HEK293 (cell line): ENCODE results near the gene MDGA2.

Experiments used
- CTCF ChIA-PET: fragments of 350-600 bp; formaldehyde crosslinking; extraction: SDS; loops from one replicate; lab custom pipeline; 2021; ENCODE audit warnings: antibody characterized with exemption; lab: Yijun Ruan, JAX
- POLR2A ChIA-PET: fragments of 300-600 bp; formaldehyde crosslinking; extraction: SDS; loops from one replicate; lab custom pipeline; 2020; ENCODE audit warnings: antibody characterized with exemption, inconsistent platforms; lab: Yijun Ruan, JAX
- H3K27ac ChIP-seq: fragments of 200-500 bp; sonication (Bioruptor generic); 2 replicates; pipeline ENCODE4 v1.5.1; 2014; ENCODE audit warnings: low read depth, low read length, control low read depth, inconsistent platforms; ENCODE audit errors: extremely low read depth
- H3K36me3 ChIP-seq, 2 experiments: fragments of 200-500 bp in 1 of 2; sonication (Bioruptor generic) in 1 of 2; 1 replicate in 1 of 2; 2 replicates in 1 of 2; pipeline ENCODE4 v1.5.1; 2014 to 2017; ENCODE audit warnings: inconsistent platforms in 2 of 2, low read length in 2 of 2; ENCODE audit not compliant: control insufficient read depth in 2 of 2, insufficient read depth in 1 of 2
- H3K4me1 ChIP-seq: fragments of 200-500 bp; sonication (Bioruptor generic); 2 replicates; pipeline ENCODE4 v1.5.1; 2014; ENCODE audit warnings: mild to moderate bottlenecking, low read length, inconsistent platforms; ENCODE audit not compliant: control insufficient read depth, insufficient read depth
- H3K4me3 ChIP-seq: 2 replicates; pipeline ENCODE4 v1.5.1; 2011; ENCODE audit warnings: low read depth, mild to moderate bottlenecking, control low read depth, low read length, moderate library complexity
- H3K9me3 ChIP-seq: fragments of 200-500 bp; sonication (Bioruptor generic); 2 replicates; pipeline ENCODE4 v1.5.1; 2014; ENCODE audit warnings: low read depth, low read length, inconsistent platforms; ENCODE audit not compliant: control insufficient read depth, insufficient read depth
- KLF10 ChIP-seq: fragments of 450-650 bp; IDR thresholded peaks from 2 replicates; pipeline ENCODE4 v1.5.1; 2018; ENCODE audit warnings: missing biosample characterization, mild to moderate bottlenecking, missing genetic modification characterization
- KLF17 ChIP-seq: fragments of 450-650 bp; formaldehyde crosslinking; IDR thresholded peaks from 2 replicates; pipeline ENCODE4 v1.5.1; 2016; ENCODE audit warnings: missing biosample characterization, missing genetic modification characterization
- OSR2 ChIP-seq: fragments of 450-650 bp; formaldehyde crosslinking; IDR thresholded peaks from 2 replicates; pipeline ENCODE4 v1.5.1; 2016; ENCODE audit warnings: missing biosample characterization, missing genetic modification characterization
- OVOL3 ChIP-seq: fragments of 450-650 bp; formaldehyde crosslinking; IDR thresholded peaks from 2 replicates; pipeline ENCODE4 v1.5.1; 2016; ENCODE audit warnings: missing biosample characterization, missing genetic modification characterization
- RBAK ChIP-seq: fragments of 450-650 bp; formaldehyde crosslinking; IDR thresholded peaks from 2 replicates; pipeline ENCODE4 v1.5.1; 2016; ENCODE audit warnings: missing biosample characterization, missing genetic modification characterization
- REST ChIP-seq: fragments of 450-650 bp; formaldehyde crosslinking; IDR thresholded peaks from 2 replicates; pipeline ENCODE4 v1.5.1; 2016; ENCODE audit warnings: missing biosample characterization, missing genetic modification characterization
- SP2 ChIP-seq: fragments of 450-650 bp; formaldehyde crosslinking; IDR thresholded peaks from 2 replicates; pipeline ENCODE4 v1.5.1; 2016; ENCODE audit warnings: missing biosample characterization, missing genetic modification characterization
- SP3 ChIP-seq: fragments of 450-650 bp; formaldehyde crosslinking; IDR thresholded peaks from 2 replicates; pipeline ENCODE4 v1.5.1; 2016; ENCODE audit warnings: missing biosample characterization, missing genetic modification characterization
- ZBTB10 ChIP-seq: fragments of 450-650 bp; formaldehyde crosslinking; IDR thresholded peaks from 2 replicates; pipeline ENCODE4 v1.5.1; 2016; ENCODE audit warnings: missing biosample characterization, missing genetic modification characterization
- ZNF114 ChIP-seq: fragments of 450-650 bp; formaldehyde crosslinking; IDR thresholded peaks from 2 replicates; pipeline ENCODE4 v1.5.0; 2017; ENCODE audit warnings: missing biosample characterization, missing genetic modification characterization
- ZNF23 ChIP-seq: fragments of 450-650 bp; formaldehyde crosslinking; IDR thresholded peaks from 2 replicates; pipeline ENCODE4 v1.5.1; 2016; ENCODE audit warnings: missing biosample characterization, missing genetic modification characterization, borderline replicate concordance
- ZNF548 ChIP-seq: fragments of 450-650 bp; formaldehyde crosslinking; IDR thresholded peaks from 2 replicates; pipeline ENCODE4 v1.5.1; 2016; ENCODE audit warnings: missing biosample characterization, missing genetic modification characterization
- ZNF677 ChIP-seq: fragments of 450-650 bp; IDR thresholded peaks from 2 replicates; pipeline ENCODE4 v1.5.0; 2018; ENCODE audit warnings: missing biosample characterization, mild to moderate bottlenecking, missing genetic modification characterization, moderate library complexity
- ZNF747 ChIP-seq: fragments of 450-650 bp; formaldehyde crosslinking; IDR thresholded peaks from 2 replicates; pipeline ENCODE4 v1.5.1; 2016; ENCODE audit warnings: missing biosample characterization, missing genetic modification characterization
- ZNF776 ChIP-seq: fragments of 450-650 bp; formaldehyde crosslinking; IDR thresholded peaks from 2 replicates; pipeline ENCODE4 v1.5.0; 2017; ENCODE audit warnings: missing biosample characterization, missing genetic modification characterization, borderline replicate concordance
- ZNF791 ChIP-seq: fragments of 450-650 bp; formaldehyde crosslinking; IDR thresholded peaks from 2 replicates; pipeline ENCODE4 v1.5.1; 2016; ENCODE audit warnings: missing biosample characterization, missing genetic modification characterization
- ZNF792 ChIP-seq: fragments of 450-650 bp; formaldehyde crosslinking; IDR thresholded peaks from 2 replicates; pipeline ENCODE4 v1.5.1; 2016; ENCODE audit warnings: missing biosample characterization, missing genetic modification characterization
- ZSCAN4 ChIP-seq: fragments of 450-650 bp; formaldehyde crosslinking; IDR thresholded peaks from 2 replicates; pipeline ENCODE4 v1.5.1; 2017; ENCODE audit warnings: missing biosample characterization, missing genetic modification characterization

Gene MDGA2

GRCh38 chr14:46887144-46887543, 788.3 kb downstream of the MDGA2 start:
- TF ChIP-seq ZBTB10 (no peak), ZNF776 (tag by site-specific recombination) (no peak), REST (tag by site-specific recombination) (no peak), OVOL3 (tag by site-specific recombination) (no peak), ZNF114 (tag by site-specific recombination) (no peak), RBAK (tag by site-specific recombination) (no peak), ZNF548 (tag by site-specific recombination) (no peak)
- TF ChIP-seq, all 188 proteins: peak for 0
- Histone ChIP-seq H3K27ac (no peak overlapping the region), H3K9me3 (no peaks in the 10 kb centered on the region), H3K4me3 (no peak overlapping the region), H3K4me1 (no peaks in the 10 kb centered on the region), H3K36me3 (no peaks in the 10 kb centered on the region)
- CTCF ChIA-PET, result no interaction called here
- POLR2A ChIA-PET, result no interaction called here

- Histone ChIP-seq H3K36me3 (no peaks in the 10 kb centered on the region), H3K9me3 (no peaks in the 10 kb centered on the region), H3K4me1 (no peaks in the 10 kb centered on the region), H3K27ac (no peak overlapping the region), H3K4me3 (no peak overlapping the region)
- TF ChIP-seq ZNF23 (tag by site-specific recombination) (no peak), ZNF677 (tag by site-specific recombination) (no peak), ZSCAN4 (no peak), KLF10 (tag by site-specific recombination) (no peak), ZNF747 (tag by site-specific recombination) (no peak), ZNF792 (tag by site-specific recombination) (no peak), SP3 (no peak), ZNF791 (tag by site-specific recombination) (no peak), OSR2 (tag by site-specific recombination) (no peak)
- CTCF ChIA-PET, result no interaction called here
- POLR2A ChIA-PET, result no interaction called here
These were observed 789.8 kb downstream of the MDGA2 start for GRCh38 chr14:46885566-46885965.

GRCh38 chr14:46861753-46862152, 813.7 kb downstream of the MDGA2 start:
- no peak overlapping the region for H3K27ac ChIP-seq
- TF ChIP-seq KLF17 (no peak), SP2 (tag by site-specific recombination) (no peak)
- ChIA-PET POLR2A (no interaction called here), CTCF (no interaction called here)
- H3K9me3 ChIP-seq, result no peaks in the 10 kb centered on the region
- no peaks in the 10 kb centered on the region for H3K4me1 ChIP-seq
- H3K36me3 ChIP-seq, result no peaks in the 10 kb centered on the region
- H3K4me3 ChIP-seq, result no peak overlapping the region
